ENCODE data around the gene TARS3. TPM values are rescaled to one million over a fixed set of nuclear protein-coding genes. Genes with fewer than 3 reads are reported as not detected.

Gene TARS3
- total and polyA plus RNA-seq, 2 experiments from 2014 or later = 9.7 to 28.5 TPM

- Histone ChIP-seq H3K4me3 (no peak overlapping the region), H4K20me1 (ENCODE audit: insufficient read depth, poor library complexity, severe bottlenecking) (no peaks in the 10 kb centered on the region), H3K27me3 (no peaks in the 10 kb centered on the region), H3K79me2 (no peaks in the 10 kb centered on the region), H3K36me3 (replicated peaks; ENCODE audit: insufficient read depth, low read depth) (no peaks in the 10 kb centered on the region), H3K9me3 (ENCODE audit: low read depth) (no peaks in the 10 kb centered on the region), H3K27ac (no peak overlapping the region), H3K4me1 (ENCODE audit: insufficient read depth) (peaks cover 6% of the 10 kb centered on the region), H2AFZ (no peak overlapping the region), H3K9me2 (replicated peaks; ENCODE audit: insufficient read depth) (no peaks in the 10 kb centered on the region), H3K4me2 (no peak overlapping the region)
- WGBS (ENCODE audit: low lambda C conversion rate, missing lambda C conversion rate) = 97% methylated on average over 8 of the region's 8 CpGs
- DNase-seq (ENCODE audit: low spot score) = no peak
- TF ChIP-seq EZH2 (IDR thresholded peaks at IDR 0.05; ENCODE audit: borderline replicate concordance) (no peak), CTCF (IDR thresholded peaks at IDR 0.05; ENCODE audit: poor library complexity) (no peak), EZH2phosphoT487 (IDR thresholded peaks at IDR 0.05; ENCODE audit: low read depth, severe bottlenecking, unreplicated experiment) (no peak)
These were observed 113.7 kb downstream of the TARS3 start for GRCh38 chr15:101610611-101611000.

- TF ChIP-seq CTCF (IDR thresholded peaks at IDR 0.05; ENCODE audit: poor library complexity) (no peak), EZH2phosphoT487 (IDR thresholded peaks at IDR 0.05; ENCODE audit: low read depth, severe bottlenecking, unreplicated experiment) (no peak)
These were observed 114.3 kb downstream of the TARS3 start for GRCh38 chr15:101609742-101610610.

GRCh38 chr15:101608201-101608600 is 116.1 kb downstream of the TARS3 start:
- Histone ChIP-seq H3K79me2 (no peaks in the 10 kb centered on the region), H3K4me2 (no peak overlapping the region), H3K4me1 (ENCODE audit: insufficient read depth) (peaks cover 3% of the 10 kb centered on the region), H3K9me3 (ENCODE audit: low read depth) (no peaks in the 10 kb centered on the region), H3K27me3 (no peaks in the 10 kb centered on the region), H3K27ac (no peak overlapping the region), H3K4me3 (no peak overlapping the region), H3K36me3 (replicated peaks; ENCODE audit: insufficient read depth, low read depth) (no peaks in the 10 kb centered on the region), H2AFZ (no peak overlapping the region), H4K20me1 (ENCODE audit: insufficient read depth, poor library complexity, severe bottlenecking) (no peaks in the 10 kb centered on the region), H3K9me2 (replicated peaks; ENCODE audit: insufficient read depth) (no peaks in the 10 kb centered on the region)
- WGBS (ENCODE audit: low lambda C conversion rate, missing lambda C conversion rate) = 93% methylated on average over 9 of the region's 9 CpGs
- DNase-seq (ENCODE audit: low spot score) = no peak
- TF ChIP-seq EZH2 (IDR thresholded peaks at IDR 0.05; ENCODE audit: borderline replicate concordance) = no peak
- TF ChIP-seq CTCF (IDR thresholded peaks at IDR 0.05; ENCODE audit: poor library complexity) = no peak

More at GRCh38 chr15:101609742-101610610, 114.3 kb downstream of the TARS3 start:
- Histone ChIP-seq H3K9me2 (replicated peaks; ENCODE audit: insufficient read depth) (no peaks in the 10 kb centered on the region), H3K4me2 (no peak overlapping the region), H4K20me1 (ENCODE audit: insufficient read depth, poor library complexity, severe bottlenecking) (no peaks in the 10 kb centered on the region), H3K79me2 (no peaks in the 10 kb centered on the region), H3K4me1 (ENCODE audit: insufficient read depth) (peaks cover 5% of the 10 kb centered on the region), H3K27ac (no peak overlapping the region), H3K9me3 (ENCODE audit: low read depth) (no peaks in the 10 kb centered on the region), H3K4me3 (no peak overlapping the region), H2AFZ (no peak overlapping the region), H3K36me3 (replicated peaks; ENCODE audit: insufficient read depth, low read depth) (no peaks in the 10 kb centered on the region), H3K27me3 (no peaks in the 10 kb centered on the region)
- no peak for DNase-seq (ENCODE audit: low spot score)
- 88% methylated on average over 23 of the region's 23 CpGs for whole genome bisulfite sequencing (ENCODE audit: low lambda C conversion rate, missing lambda C conversion rate)

All from hepatocyte (in vitro differentiated cells).